RPMI7951 (cell line): ENCODE measurements around the gene HAPLN3. TPM values are rescaled to one million over a fixed set of nuclear protein-coding genes. Genes with fewer than 3 reads are reported as not detected.

Source experiments
- DNase-seq: peaks from one replicate; pipeline ENCODE4 v3.0.0-alpha.2; 2012; ENCODE audit warnings: low read depth
- total RNA-seq: library from RNA; depleted of rRNA; stranded (reverse); fragments of >200 nt; shearing (Covaris generic); gene quantifications from 2 replicates; pipeline ENCODE4 v1.2.3, GENCODE V29; 2014

The HAPLN3 gene
- total RNA-seq, 1 experiment from 2014 or later: 18.4 TPM

DNA sequence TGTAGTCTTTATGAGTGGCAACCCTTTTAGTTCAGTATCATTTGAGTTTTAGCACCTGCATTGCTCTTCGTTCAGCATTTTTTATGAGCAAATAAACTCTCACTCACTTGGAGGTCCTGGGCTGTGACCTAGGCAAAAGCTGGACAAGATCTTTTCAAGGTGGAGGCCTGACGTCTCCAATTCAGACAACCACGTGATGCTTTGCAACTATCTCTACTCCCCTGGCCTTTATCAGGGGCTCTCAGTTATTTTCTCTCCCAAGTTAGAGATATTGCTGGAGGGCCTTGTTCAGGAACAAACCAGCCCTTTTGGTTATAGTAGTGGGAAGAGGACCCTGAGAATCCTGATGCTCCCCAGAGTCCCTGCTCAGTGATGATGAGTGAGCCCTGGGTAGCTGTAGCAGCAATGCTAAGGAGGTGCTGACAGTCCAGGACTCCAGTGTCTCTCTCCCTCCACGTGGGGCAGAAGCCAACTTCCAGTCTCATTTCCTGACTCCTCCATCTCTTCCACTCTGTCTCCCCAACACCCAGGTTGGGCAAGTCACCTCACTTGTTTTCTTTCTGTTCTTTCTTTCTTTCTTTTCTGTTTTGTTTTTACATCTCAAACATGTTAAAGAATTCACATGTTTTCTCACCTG is 30.4 kb downstream of the HAPLN3 start:
- DNase-seq: no peak

DNA sequence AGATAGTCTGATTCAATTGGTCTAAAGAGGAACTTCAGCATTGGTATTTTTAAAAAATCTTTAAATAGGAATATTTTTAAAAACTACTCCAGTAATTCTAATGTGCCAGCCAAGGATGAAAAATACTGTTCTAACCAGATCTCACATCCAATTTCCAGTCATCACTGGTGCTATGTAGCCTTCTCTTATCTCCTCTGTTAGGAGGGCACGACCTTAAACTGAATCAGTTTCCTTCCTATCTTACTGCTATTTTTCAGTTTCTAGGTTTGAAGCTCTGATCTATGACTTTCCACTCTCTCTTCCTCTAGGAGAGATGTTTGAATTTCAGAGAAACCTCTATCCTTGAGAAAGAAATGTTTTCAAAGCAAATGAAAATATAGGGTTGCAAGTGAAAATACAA is 31.9 kb downstream of the HAPLN3 start:
- DNase-seq: no peak

DNA sequence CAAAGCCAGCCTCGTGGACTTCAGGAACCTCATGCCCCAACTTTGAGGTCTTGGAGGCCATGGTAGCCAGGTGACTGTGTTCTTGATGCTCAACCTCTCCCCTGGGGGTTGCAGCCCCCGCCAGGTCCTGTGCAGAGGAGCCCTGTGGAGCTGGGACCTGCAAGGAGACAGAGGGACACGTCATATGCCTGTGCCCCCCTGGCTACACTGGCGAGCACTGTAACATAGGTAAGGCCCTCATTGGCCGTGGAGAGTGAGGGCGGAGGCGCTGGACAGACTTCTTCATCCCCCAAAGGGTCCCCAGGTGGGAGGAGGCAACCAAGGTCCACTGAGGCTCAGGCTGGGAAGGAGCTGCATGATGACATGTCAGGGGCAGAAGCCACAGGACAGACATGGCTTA is 35.1 kb downstream of the HAPLN3 start:
- DNase-seq: no peak

DNA sequence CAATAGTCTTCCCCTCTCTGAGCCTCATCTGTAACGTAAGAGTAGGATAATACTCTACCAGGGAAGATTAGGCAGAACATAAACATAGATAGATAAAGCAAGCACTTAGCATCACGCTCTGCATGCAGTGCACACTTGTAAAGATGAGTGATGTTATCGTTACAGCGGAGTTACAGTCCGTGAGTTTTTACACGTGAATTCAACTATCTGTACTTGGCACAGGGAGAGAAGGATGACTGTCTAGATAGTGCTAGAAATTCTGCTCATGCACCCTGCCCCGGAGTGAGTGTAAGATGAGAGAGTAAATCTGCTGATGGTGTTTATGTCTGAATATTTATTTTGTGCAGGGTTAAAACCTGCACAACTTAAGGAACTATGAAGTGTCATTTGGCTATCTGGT is 35.8 kb downstream of the HAPLN3 start:
- DNase-seq: no peak

- no peak for DNase-seq
Measured at GRCh38 chr15:88858934-88859333, 36.4 kb downstream of the HAPLN3 start.

GRCh38 chr15:88852476-88852875 is 42.9 kb downstream of the HAPLN3 start:
- DNase-seq: no peak

DNA sequence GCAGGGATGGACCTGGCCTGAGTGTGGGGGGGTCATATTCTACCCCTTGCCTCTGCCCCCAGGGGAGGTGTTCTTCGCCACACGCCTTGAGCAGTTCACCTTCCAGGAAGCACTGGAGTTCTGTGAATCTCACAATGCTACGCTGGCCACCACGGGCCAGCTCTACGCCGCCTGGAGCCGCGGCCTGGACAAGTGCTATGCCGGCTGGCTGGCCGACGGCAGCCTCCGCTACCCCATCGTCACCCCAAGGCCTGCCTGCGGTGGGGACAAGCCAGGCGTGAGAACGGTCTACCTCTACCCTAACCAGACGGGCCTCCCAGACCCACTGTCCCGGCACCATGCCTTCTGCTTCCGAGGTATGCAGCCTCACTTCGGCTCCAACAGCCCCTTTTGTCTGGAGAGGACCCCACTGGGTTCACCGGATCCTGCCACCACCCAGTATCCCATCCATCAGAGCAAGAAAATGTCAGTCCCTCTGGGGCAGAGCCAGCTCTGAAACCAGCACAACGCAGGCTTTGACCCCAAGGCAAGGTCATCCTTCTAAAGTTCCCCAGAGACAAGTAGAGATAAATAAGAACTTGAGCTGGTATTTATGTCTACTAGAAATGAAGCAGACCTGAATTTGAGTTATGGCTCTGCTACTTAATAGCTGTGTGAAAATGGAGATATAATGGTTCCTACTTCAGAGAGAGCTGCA is 45.8 kb downstream of the HAPLN3 start:
- DNase-seq: no peak

- DNase-seq: no peak
Measured at GRCh38 chr15:88848203-88848602, 47.1 kb downstream of the HAPLN3 start.

GRCh38 chr15:88847144-88847543 is 48.2 kb downstream of the HAPLN3 start:
- no peak for DNase-seq

- no peak for DNase-seq
Measured at GRCh38 chr15:88845616-88846015, 49.7 kb downstream of the HAPLN3 start.

DNA sequence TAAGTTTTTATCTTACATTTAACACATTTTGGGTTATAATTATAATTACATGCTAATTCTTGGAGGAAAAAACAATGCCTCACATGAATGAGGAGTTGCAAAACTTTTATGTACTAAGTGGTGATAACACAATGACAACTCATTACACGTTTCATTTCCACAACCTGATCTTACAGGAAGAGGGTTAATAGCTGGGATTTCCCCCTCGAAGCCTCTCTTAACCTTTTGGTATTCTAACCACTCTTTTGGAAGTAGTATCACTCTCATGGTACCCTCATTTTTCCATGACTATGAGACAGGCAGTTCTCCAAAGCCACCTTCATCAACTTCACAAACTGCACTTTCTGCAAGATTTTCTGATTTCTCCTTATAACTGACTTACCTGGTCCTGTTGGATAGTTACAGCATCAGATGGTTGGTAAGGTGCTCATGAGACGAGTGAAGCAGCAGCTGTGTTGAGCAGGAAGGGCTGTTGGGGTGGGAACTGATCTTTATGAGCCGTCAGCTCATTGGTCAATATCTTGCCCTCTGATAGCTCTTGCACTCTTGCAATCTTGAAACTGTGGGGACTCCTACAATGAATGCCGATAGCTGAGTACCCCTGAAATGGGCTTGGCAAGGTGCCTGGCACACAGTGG is 50.5 kb downstream of the HAPLN3 start:
- DNase-seq: no peak

- DNase-seq: no peak
Measured at GRCh38 chr15:88843334-88843733, 52.0 kb downstream of the HAPLN3 start.

DNA sequence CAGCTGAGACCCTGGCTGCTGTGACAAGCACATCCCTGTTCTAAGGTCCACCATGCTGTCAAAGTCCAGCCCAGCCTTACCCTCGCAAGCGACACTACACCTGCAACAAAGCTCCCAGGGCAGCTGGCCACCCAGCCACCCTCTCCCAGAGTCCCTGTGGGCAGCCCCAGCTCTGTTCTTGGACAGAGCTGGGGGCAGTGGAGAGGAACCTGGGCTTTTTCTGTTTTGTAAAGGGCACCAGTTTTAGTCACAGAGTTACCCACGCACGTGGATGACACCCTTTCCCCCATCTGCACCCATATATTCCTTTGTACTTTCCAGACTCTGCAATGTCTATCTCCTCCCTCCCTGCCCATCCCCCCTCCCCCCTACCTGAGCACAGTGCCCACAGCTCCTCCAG is 53.2 kb downstream of the HAPLN3 start:
- DNase-seq: no peak

GRCh38 chr15:88841236-88841635 is 54.1 kb downstream of the HAPLN3 start:
- DNase-seq: no peak

DNA sequence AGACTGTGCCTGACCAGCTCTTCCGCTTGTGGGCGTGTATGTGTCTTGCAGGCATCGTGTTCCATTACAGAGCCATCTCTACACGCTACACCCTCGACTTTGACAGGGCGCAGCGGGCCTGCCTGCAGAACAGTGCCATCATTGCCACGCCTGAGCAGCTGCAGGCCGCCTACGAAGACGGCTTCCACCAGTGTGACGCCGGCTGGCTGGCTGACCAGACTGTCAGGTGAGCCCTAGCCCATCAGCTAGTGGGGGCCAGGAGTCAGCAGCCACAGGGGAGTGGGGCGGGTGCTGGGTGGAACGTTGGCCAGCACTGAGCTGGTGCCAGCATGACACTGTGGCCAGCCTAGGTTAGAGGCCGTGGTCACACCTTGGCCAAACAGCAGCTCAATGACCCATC is 55.4 kb downstream of the HAPLN3 start:
- DNase-seq: no peak

DNA sequence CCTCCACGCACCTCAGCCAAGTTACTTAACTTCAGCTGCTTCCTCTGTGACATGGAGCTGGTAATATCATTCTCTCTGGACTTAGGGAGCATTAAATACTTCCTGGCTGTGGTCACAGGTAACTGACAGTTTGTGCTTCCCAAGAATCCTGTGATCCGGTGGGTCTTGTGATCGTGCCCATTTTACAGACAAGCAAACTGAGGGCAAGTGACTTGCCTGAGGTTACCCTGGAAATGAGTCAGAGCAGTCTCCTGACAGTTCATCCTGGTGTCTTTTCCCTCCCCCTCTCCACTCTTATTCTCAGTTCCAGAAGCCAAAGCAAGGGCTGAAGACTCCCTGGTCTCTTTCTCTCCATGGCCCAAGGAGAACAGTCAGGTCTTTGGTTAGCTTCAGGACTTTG is 56.2 kb downstream of the HAPLN3 start:
- DNase-seq: no peak

- DNase-seq: no peak
Measured at GRCh38 chr15:88838667-88839066, 56.7 kb downstream of the HAPLN3 start.

DNA sequence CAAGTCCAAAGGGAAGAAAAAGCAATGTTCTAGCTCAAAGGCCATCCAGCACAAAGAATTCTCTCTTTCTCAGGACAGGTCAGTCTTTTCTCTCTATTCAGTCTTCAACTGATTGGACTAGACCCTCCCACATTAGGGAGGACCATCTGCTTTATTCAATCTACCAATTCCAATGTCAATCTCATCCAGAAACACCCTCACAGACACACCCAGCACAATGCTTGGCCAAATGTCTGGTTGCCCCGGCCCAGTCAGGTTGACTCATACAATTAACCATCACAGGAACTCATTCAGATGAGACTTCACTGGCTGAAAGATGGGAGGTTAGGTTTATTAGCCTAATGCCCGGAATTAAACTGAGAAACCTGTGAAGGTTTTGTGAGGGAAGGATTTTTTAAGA is 59.7 kb downstream of the HAPLN3 start:
- peak; percentile 42 for DNase-seq

DNA sequence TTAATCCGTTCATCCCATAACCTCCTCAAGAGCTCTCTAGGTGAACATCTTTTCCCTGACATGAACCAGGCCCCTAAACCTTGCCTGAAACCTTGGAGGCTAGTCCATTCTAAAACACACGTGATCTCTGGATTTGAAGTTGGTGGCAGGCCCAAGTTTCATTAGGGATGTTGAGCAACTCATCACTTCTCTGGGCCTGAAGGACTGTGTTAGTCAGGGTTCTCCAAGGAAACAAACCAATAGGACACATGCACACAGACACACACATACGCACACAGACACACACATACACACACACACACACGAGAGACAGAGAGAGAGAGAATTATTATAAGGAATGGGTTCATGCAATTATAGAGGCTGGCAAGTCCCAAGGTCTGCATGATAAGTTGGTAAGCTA is 60.2 kb downstream of the HAPLN3 start:
- DNase-seq: no peak

DNA sequence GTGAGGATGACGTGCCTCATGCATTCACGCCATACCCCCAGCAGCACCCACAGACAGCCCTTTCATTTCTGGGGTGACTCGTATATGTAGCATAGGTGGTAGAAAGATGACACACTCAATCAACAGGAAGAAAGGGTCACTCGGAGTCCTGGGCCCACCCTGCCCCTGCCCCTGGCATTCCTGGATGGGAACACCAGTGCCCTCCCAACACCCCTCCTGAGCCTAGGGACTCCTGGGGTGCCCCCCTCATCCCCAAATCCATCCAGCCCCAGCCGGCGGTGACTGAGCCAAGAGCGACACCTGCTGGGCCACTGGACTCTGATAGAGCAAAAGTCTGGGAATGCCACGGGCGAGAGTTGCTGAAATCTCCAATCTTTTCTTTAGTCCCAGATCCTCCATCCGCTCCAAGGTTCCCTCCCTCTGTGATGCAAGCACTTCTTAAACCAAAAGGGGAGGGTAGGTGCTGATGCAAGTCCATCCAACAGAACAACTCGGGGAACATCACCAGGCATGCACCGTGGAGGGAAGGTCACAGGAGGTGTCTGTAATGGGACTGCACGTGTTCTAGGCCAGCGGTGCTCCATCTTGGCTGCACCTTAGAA is 61.0 kb downstream of the HAPLN3 start:
- peak; percentile 45 for DNase-seq

GRCh38 chr15:88833731-88834100 is 61.6 kb downstream of the HAPLN3 start:
- DNase-seq: peak; percentile 37

DNA sequence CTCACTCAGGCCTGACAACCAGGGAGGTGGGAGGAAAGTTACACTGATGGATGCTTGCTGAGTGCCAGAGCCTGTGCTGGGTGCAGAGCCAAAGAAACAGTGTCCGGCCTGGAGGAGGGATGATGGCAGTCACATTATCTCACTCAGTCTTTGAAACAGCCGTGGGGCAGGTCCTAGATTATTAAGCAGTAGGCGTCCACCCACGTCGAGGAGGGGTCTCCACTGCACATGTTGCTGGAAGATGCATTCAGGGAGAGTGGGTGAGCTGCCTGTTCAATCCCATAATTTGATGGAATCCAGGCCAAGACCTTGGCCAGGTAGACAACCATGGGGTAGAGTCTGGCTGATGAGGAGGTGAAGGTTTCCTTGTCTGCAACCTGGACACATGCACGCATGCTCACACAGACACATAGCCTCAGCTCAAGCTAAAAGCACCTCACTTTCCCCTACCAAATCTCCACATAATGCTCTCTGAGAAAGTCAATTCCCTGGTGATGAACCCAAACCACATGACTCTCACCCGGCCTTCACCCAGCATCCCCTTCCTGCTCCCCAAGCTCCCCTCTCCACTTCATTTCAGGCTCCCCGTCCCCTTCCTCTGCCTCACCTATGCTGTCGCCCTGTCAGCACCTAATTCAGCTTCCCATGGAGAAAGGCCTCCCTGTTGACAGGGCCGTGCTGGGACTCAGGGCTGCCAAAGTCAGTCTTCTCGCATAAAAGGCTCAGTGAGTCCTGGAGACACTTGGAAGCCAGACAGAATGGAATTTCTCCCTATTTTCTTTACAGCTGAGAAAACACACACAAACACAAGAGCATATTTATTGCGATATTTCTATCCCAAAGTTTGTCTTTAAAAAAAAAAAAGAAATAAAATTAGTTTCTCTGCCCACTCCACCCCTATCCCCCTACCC is 62.3 kb downstream of the HAPLN3 start:
- peak; percentile 4 for DNase-seq
